OCI-LY7 (cell line): Measurements from ENCODE around the gene HMGN2. TPM values are rescaled to one million over a fixed set of nuclear protein-coding genes. Genes with fewer than 3 reads are reported as not detected.
A peak's percentile ranks its signal among the peaks of the same experiment; 100 is the strongest.

Experiments
- BruUV-seq: library from RNA; stranded (reverse); fragments of 400-500 nt; replicated peaks from 2 replicates; lab custom pipeline; 2021; lab: Mats Ljungman, UMichigan
- CTCF ChIA-PET: fragments of 300-600 bp; sonication (Branson Sonifier 250); formaldehyde crosslinking; loops from one replicate; lab custom pipeline; 2022; ENCODE audit warnings: antibody characterized with exemption; ENCODE audit not compliant: unreplicated experiment; lab: Charles Lee
- POLR2A ChIA-PET: fragments of 300-600 bp; sonication (Branson Sonifier 250); formaldehyde crosslinking; loops from one replicate; lab custom pipeline; 2022; ENCODE audit warnings: antibody characterized with exemption; lab: Charles Lee
- DNase-seq: peaks from one replicate; pipeline ENCODE4 v3.0.0-alpha.2; 2015; ENCODE audit warnings: low spot score
- H2AFZ ChIP-seq: fragments of 200-600 bp; sonication (generic), shearing (Covaris generic); 2 replicates; pipeline ENCODE4 v1.6.1; 2014; ENCODE audit warnings: mild to moderate bottlenecking, antibody characterized with exemption, low read length, moderate library complexity
- H3K27ac ChIP-seq: fragments of 200-600 bp; sonication (generic); 2 replicates; pipeline ENCODE4 v1.5.1; 2014; ENCODE audit warnings: mixed run types, low read depth, mild to moderate bottlenecking, moderate library complexity, low read length, inconsistent platforms; ENCODE audit not compliant: poor library complexity, severe bottlenecking
- H3K36me3 ChIP-seq: fragments of 200-600 bp; sonication (generic); 2 replicates; pipeline ENCODE4 v1.6.1; 2014; ENCODE audit warnings: mild to moderate bottlenecking, antibody characterized with exemption, low read length, moderate library complexity, mixed read lengths; ENCODE audit not compliant: insufficient read depth
- H3K4me1 ChIP-seq: fragments of 200-600 bp; sonication (generic); 2 replicates; pipeline ENCODE4 v1.5.1; 2014; ENCODE audit warnings: mild to moderate bottlenecking, low read length; ENCODE audit not compliant: insufficient read depth, poor library complexity, severe bottlenecking
- H3K4me2 ChIP-seq: fragments of 200-600 bp; sonication (generic); 2 replicates; pipeline ENCODE4 v1.6.1; 2014; ENCODE audit warnings: mild to moderate bottlenecking, low read length
- H3K4me3 ChIP-seq: fragments of 200-600 bp; sonication (generic); 2 replicates; pipeline ENCODE4 v1.5.1; 2014; ENCODE audit warnings: mild to moderate bottlenecking, low read depth, low read length; ENCODE audit not compliant: poor library complexity, severe bottlenecking
- H3K79me2 ChIP-seq: fragments of 200-600 bp; sonication (generic); 2 replicates; pipeline ENCODE4 v1.6.1; 2016; ENCODE audit warnings: low read depth, mild to moderate bottlenecking, low read length, moderate library complexity, mixed read lengths; ENCODE audit not compliant: insufficient read depth
- H3K9me2 ChIP-seq: fragments of 200-600 bp; sonication (generic); 2 replicates; pipeline ENCODE4 v1.6.1; 2016; ENCODE audit warnings: mild to moderate bottlenecking, low read length, mixed read lengths; ENCODE audit not compliant: insufficient read depth
- H3K9me3 ChIP-seq: fragments of 200-600 bp; sonication (generic); 2 replicates; pipeline ENCODE4 v1.6.1; 2014; ENCODE audit warnings: mild to moderate bottlenecking, mixed run types, low read length, mixed read lengths
- H4K20me1 ChIP-seq: fragments of 200-600 bp; sonication (generic); 2 replicates; pipeline ENCODE4 v1.6.1; 2014; ENCODE audit warnings: mild to moderate bottlenecking, antibody characterized with exemption, low read length, moderate library complexity, mixed read lengths; ENCODE audit not compliant: insufficient read depth
- EZH2phosphoT487 ChIP-seq: fragments of 200-600 bp; sonication (generic); IDR thresholded peaks from 2 replicates; pipeline ENCODE4 v1.6.1; 2018; ENCODE audit warnings: low read depth, borderline replicate concordance, mild to moderate bottlenecking, mixed run types, antibody characterized with exemption, low read length, moderate library complexity, mixed read lengths
- intact Hi-C: fragments of 100-400 bp; cut with micrococcal nuclease; formaldehyde crosslinking; loops from one replicate; pipeline ENCODE4 v1.10.0; 2022; ENCODE audit not compliant: unreplicated experiment
- total RNA-seq, 2 experiments: library from RNA; depleted of rRNA in 1 of 2; stranded (reverse); fragments of >200 nt in 1 of 2; shearing (Covaris generic) in 1 of 2; gene quantifications; 2 replicates each; pipeline ENCODE4 v1.2.3, GENCODE V29; 2014 to 2022
- TF ChIP-seq, protein P1 (sequence below): fragments of 200-600 bp; sonication (generic); conservative IDR thresholded peaks from 2 replicates; pipeline ENCODE4 v1.5.1; 2014; ENCODE audit warnings: mild to moderate bottlenecking, antibody characterized with exemption, low read length, moderate library complexity, mixed read lengths

HMGN2 gene
- total RNA-seq, 2 experiments from 2014 or later, result 649 to 1,017 TPM

- H3K27ac ChIP-seq, result no peak overlapping the region
- peak overlapping the region; percentile 96 for H3K4me3 ChIP-seq
- no peak for DNase-seq
- intact Hi-C loops, result loop anchor here (5.0 kb wide), 1 partner anchor 188 kb away; no protein-coding TSS in a partner anchor
- no peaks in the 10 kb centered on the region for H3K9me3 ChIP-seq
- H3K36me3 ChIP-seq, result peaks cover 54% of the 10 kb centered on the region
- ChIA-PET CTCF (no interaction called here), POLR2A (interaction anchor here (0.6 to 1.1 kb wide), 3 partner anchors 17 to 1603 kb away, joined by 3 to 5 read pairs (median 3); partner anchors contain the start of gene DHDDS)
- TF ChIP-seq, protein P1, sequence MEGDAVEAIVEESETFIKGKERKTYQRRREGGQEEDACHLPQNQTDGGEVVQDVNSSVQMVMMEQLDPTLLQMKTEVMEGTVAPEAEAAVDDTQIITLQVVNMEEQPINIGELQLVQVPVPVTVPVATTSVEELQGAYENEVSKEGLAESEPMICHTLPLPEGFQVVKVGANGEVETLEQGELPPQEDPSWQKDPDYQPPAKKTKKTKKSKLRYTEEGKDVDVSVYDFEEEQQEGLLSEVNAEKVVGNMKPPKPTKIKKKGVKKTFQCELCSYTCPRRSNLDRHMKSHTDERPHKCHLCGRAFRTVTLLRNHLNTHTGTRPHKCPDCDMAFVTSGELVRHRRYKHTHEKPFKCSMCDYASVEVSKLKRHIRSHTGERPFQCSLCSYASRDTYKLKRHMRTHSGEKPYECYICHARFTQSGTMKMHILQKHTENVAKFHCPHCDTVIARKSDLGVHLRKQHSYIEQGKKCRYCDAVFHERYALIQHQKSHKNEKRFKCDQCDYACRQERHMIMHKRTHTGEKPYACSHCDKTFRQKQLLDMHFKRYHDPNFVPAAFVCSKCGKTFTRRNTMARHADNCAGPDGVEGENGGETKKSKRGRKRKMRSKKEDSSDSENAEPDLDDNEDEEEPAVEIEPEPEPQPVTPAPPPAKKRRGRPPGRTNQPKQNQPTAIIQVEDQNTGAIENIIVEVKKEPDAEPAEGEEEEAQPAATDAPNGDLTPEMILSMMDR, result no peak
- no peak for TF ChIP-seq EZH2phosphoT487
- H3K4me2 ChIP-seq, result peak overlapping the region; percentile 83
- H3K9me2 ChIP-seq, result no peaks in the 10 kb centered on the region
- no TSS peak for BruUV-seq
- H3K4me1 ChIP-seq, result peaks cover 55% of the 10 kb centered on the region
- no peak overlapping the region for H2AFZ ChIP-seq
- H3K79me2 ChIP-seq, result peaks cover 20% of the 10 kb centered on the region
- H4K20me1 ChIP-seq, result peaks cover 18% of the 10 kb centered on the region
Observed at GRCh38 chr1:26474818-26475217, 2.6 kb downstream of the HMGN2 start.

DNA sequence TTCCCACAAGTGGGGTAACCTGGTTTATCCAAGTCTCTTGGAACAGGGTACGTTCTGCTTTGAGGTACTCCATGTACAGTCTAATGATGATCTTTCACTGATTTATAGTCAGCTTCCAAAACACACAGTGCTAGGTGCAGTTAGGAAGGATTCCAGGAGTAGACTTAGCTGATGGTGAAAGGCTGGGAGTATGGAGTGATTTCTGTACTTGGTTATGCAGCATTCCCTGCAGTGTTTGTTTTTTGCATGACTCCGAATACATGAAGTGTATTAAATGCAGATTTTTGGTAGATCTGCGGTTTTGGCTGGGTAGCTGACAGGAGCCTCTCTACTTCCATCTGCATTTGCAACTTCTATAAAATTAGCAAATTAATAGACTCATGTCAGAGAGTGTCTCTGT is 3.7 kb downstream of the HMGN2 start:
- Histone ChIP-seq H3K36me3 (peaks cover 46% of the 10 kb centered on the region), H3K9me2 (no peaks in the 10 kb centered on the region), H4K20me1 (peaks cover 18% of the 10 kb centered on the region), H2AFZ (no peak overlapping the region), H3K27ac (no peak overlapping the region), H3K9me3 (no peaks in the 10 kb centered on the region), H3K4me3 (no peak overlapping the region), H3K4me2 (0 out of 2 replicates have a peak overlapping the region, but pooled peaks have one; percentile 11), H3K4me1 (peaks cover 45% of the 10 kb centered on the region), H3K79me2 (peaks cover 20% of the 10 kb centered on the region)
- ChIA-PET CTCF (no interaction called here), POLR2A (interaction anchor here (0.5 kb wide), 1 partner anchor 231 kb away, joined by 3 read pairs; no protein-coding TSS in a partner anchor)
- no peak for DNase-seq
- TF ChIP-seq, protein P1, result no peak
- TF ChIP-seq EZH2phosphoT487, result no peak
- intact Hi-C loops, result no loop called here
- BruUV-seq, result no TSS peak

DNA sequence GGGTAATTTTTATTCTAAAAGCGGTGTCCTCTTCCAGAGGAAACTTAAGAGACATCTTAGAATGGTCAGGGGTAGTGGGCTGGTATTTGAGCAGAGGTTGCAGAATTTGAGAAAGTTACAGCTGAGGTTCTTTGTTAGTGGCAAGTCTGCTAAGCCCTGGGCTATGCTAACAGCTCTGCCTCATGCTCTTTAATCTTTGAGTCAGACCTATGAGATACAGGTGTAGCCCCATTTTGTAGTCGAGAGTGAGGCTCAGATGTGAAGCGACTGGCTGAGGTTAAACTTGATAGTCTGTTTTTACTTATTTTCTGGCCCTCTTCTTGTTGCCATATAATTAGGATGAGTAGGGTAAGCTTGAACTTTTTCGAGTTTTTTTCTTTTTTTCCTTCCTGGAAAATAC is 4.7 kb downstream of the HMGN2 start:
- no peaks in the 10 kb centered on the region for H3K9me2 ChIP-seq
- POLR2A ChIA-PET, result no interaction called here

More for the DNA sequence above, 4.7 kb downstream of the HMGN2 start:
- BruUV-seq, result no TSS peak
- no peak overlapping the region for H3K4me3 ChIP-seq
- H3K79me2 ChIP-seq, result peaks cover 20% of the 10 kb centered on the region
- TF ChIP-seq EZH2phosphoT487, result no peak
- TF ChIP-seq, protein P1, result no peak
- no peaks in the 10 kb centered on the region for H3K9me3 ChIP-seq
- H3K4me2 ChIP-seq, result peak overlapping the region; percentile 11; the same call in 1 of the 2 replicates
- intact Hi-C loops, result no loop called here
- H4K20me1 ChIP-seq, result peaks cover 18% of the 10 kb centered on the region
- peak overlapping the region; percentile 45 for H3K27ac ChIP-seq
- no peak overlapping the region for H2AFZ ChIP-seq
- no peak for DNase-seq
- CTCF ChIA-PET, result no interaction called here
- peaks cover 46% of the 10 kb centered on the region for H3K36me3 ChIP-seq
- peaks cover 39% of the 10 kb centered on the region for H3K4me1 ChIP-seq
